LHCN-M2 (cell line): Measurements from ENCODE around the gene LDB2. TPM values are rescaled to one million over a fixed set of nuclear protein-coding genes. Genes with fewer than 3 reads are reported as not detected.

Experiments used
- DNase-seq: peaks from one replicate; pipeline ENCODE4 v3.0.0-alpha.2; 2012; ENCODE audit warnings: low read depth
- total RNA-seq: library from RNA; depleted of rRNA; stranded (reverse); fragments of >200 nt; gene quantifications from 2 replicates; pipeline ENCODE4 v1.2.3, GENCODE V29; 2014

The LDB2 gene
- total RNA-seq, 1 experiment from 2014 or later, result not detected

DNA sequence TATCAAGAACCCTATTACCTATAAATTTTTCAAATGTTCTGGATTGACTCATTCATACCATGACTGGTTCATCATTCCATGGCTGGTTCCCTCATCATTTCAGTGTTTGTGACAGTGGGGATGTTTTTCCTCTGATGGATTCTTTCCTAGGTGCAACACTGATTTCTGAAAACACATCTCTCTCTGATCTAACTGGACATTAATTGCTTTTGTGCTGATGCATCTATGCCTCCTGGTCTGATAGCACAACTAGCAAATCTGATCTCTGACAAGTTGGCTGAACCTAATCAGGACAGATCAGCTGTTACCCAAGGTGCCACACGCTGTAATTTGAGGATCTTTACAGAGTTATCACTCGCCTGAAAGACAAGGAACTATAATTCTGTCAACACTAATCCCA, 140.2 kb downstream of the LDB2 start:
- no peak for DNase-seq

GRCh38 chr4:16757080-16757521, 141.3 kb downstream of the LDB2 start:
- DNase-seq, result no peak

- no peak for DNase-seq
Measured at GRCh38 chr4:16754104-16754503, 144.3 kb downstream of the LDB2 start.

GRCh38 chr4:16752150-16752549, 146.3 kb downstream of the LDB2 start:
- no peak for DNase-seq

- no peak for DNase-seq
Measured at GRCh38 chr4:16750882-16751642, 147.4 kb downstream of the LDB2 start.

DNA sequence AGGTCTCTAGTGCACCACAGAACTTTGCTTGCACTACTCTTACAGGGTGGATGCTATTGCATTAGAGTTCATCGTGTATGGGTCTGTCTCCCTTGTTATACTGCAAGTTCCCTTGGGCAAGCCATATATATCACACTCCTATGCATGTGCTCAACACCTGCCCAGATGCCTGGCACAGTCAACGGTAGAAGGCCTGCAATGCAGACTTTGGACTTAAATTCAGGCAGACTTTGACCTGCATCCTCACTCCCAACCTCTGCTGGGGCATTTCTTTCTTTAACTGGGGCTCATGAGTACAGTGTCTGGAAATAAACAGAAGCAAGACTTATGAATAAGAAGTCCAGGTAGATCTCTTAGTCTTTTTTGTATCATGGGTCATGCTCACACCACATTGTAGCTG, 148.2 kb downstream of the LDB2 start:
- no peak for DNase-seq

GRCh38 chr4:16745887-16746286, 152.6 kb downstream of the LDB2 start:
- DNase-seq, result no peak

DNA sequence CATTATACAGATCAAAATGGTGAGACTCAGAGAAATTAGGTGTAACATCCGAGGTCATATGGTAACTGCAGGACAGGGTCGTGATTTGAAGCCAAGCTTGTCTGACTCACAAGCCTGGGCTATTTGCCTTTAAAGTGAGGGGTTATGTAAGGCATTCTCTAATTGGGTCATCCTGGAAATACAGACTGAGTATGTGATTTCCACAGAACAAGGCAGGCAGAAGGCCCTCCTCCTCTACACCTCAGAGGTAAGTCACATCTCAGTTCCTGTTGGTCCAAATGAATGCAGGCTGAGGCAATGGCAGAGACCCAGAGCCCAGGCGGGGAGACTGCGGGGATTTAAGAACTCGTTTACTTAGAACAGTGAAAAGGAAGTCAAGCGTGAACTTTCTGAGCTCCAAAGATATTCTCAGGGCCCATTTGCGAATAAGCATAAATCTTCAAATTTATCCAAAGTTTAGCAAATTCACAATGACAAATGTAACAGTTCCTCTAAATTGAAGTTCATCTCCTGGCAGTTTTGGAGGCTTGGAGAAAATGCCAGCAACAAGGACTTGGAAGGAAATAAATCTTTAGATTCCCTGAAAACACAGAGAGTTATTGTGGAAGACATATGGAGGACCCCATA, 153.3 kb downstream of the LDB2 start:
- DNase-seq, result no peak

GRCh38 chr4:16741287-16741686, 157.2 kb downstream of the LDB2 start:
- DNase-seq, result no peak

- no peak for DNase-seq
Measured at GRCh38 chr4:16739997-16740624, 158.3 kb downstream of the LDB2 start.

DNA sequence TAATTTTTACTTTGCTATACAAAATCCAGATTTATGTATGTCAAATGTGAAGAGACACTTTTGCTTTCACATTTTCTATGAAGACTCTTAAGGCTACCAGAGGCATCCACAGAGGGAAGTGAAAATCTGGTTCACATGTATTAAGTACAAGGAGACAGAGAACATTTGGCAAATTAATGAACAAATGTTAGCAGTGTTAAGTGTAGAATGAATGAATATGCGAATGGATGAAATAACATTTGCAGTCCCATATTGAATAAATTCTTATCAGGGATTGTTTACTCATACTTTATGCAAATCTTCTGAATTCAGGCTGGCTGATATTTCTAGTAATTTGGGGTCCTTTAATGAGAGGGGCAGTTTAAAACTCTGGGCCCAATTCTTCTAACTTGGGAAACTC, 159.9 kb downstream of the LDB2 start:
- no peak for DNase-seq

DNA sequence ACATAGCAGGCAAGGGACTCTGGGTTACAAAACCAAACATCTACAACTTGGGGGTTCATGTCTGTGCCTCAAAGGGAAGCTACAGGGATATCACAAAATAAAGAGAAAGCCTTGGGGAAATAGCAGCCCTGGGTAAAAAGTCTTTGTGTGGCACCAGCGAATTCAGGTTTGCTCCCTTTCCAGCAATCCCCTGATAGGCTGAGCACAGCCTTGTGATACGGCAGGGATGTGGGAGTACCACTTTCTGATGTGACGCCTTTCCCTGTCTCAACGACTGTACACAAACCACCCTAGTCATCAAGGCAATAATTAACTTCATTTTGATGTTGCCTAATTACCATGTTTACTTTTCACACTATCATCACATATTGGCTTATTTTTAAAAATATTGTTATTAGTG, 164.9 kb downstream of the LDB2 start:
- no peak for DNase-seq

DNA sequence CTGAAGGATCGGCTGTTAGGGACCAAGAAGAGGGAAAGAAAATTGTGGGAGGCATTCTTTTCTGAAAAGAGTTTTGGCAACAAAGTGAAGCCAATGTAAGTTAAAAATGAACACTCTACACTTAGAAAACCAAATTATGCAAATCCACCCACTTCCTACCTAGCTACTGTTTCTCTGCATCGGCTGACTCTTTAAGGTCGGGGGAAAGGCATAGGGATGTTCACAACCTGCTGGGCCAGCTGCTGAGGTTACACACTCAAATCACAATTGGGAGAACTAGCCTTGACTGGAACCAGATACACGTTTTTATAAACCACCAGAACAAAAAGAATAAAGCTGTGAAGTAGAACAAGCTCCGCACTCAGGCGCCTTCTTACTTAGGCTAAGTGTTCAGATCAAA, 165.7 kb downstream of the LDB2 start:
- DNase-seq, result no peak

DNA sequence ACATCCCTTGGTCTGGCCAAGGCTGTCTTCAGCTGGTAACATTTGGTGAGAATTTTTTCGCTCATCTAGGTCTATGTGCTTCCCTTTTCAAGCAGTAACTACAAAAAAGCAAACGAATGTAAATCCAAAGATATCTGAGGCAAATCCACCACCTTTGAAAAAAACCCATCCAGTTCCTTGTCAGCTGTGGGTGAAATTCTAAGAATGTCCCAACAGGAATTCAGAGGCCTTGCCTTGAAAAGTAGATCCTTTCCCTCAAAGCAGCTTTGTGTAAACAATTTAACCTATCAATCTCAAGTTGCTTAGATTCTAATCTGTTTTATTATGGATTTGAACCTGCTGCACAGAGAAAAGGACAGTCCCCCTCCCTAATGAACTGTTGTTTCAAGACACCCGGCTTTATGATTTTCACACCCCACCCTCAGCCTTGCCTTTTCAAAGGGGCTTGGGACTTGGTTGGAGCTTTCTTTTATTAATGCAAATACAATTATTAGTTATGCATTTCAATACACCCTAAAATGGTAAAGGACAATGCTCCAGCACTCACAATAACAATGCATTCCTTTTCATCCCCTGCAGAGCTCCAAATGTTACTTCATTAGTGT, 166.6 kb downstream of the LDB2 start:
- no peak for DNase-seq

DNA sequence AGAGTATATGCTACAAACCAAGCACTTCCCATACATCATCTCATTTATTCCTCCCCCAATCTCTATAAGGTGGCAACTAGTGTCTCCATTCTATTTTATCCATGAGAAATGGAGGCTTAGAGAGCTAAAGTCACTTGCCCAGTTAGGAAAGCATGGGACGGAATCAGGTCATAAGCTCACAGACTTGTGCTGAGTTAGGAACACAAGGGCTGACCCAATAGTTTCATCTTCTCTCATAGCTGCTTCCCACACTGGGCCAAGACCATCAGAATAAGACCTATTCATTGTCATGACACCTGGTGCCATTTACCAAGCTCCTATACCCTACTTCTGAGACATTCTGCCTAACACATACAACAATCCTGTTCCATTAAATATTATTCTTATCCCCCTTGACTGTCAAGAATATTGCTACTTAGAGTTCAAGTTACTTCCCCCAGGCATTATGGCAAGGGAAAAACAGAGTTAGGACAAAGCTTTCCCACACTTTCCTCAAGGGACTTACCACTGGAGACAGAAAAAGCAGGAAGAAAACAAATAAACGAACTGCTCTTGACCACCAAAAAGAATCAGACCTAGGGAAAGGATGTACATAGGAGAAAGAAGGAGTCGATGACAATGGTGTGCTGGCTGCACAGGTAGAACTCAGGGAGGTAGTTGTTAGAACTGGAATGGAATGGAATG, 167.8 kb downstream of the LDB2 start:
- no peak for DNase-seq

DNA sequence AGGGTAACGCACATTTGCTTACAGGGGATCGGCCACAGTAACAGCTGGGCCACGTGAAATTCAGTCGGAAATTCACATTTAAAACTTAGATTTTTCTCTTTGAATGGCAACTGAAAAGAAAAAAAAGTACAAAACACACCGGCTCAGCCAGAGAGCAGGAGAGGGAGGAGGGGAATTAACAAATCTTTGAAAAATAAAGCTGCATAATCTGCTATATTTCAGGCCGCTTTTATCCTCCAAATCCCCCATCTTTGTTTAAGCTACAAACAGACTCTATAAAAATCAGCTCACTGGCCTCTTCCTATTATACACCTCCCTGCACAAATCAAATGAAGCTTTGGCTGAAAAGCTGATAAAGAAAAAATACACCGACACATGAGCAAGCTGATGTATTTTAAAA, 169.1 kb downstream of the LDB2 start:
- DNase-seq, result no peak

DNA sequence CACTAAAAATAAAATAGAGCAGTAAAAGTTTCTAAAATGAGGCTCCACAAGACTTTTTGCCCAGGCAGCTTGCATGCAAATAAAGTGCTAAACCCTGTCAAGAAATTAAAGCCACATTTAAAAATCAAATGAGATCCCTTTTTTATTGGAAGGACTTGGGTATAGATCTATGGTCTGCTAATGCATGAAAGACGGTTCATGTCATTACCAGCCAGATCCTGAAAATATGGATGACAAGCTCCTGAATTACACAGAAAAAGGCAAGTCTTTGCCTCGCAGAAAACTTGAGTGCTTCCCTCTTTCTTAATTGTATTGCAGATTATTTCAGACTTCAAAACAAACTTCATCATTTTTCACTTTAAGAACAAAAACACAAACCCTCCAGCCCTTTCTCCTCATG, 169.6 kb downstream of the LDB2 start:
- DNase-seq, result no peak

- DNase-seq, result no peak
Measured at GRCh38 chr4:16728111-16728510, 170.3 kb downstream of the LDB2 start.

DNA sequence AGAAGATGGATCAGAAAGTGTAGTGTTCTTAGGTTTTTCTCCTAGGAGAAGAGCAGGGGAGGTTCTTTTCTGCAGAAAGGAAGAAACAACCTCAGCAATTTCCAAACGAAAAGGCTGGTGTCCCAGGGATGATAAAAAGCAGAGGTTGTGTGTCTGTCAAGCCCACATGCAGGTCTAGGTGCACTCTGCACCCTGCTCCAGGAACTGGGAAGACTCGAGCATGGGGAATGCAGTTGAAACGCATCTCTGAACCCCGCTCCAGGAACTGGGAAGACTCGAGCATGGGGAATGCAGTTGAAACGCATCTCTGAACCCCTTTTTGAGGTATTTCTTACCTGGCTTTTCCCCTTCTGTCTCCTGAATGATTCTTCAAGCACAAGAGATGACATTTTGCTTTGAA, 171.2 kb downstream of the LDB2 start:
- no peak for DNase-seq

- DNase-seq, result no peak
Measured at GRCh38 chr4:16726368-16727050, 171.9 kb downstream of the LDB2 start.

DNA sequence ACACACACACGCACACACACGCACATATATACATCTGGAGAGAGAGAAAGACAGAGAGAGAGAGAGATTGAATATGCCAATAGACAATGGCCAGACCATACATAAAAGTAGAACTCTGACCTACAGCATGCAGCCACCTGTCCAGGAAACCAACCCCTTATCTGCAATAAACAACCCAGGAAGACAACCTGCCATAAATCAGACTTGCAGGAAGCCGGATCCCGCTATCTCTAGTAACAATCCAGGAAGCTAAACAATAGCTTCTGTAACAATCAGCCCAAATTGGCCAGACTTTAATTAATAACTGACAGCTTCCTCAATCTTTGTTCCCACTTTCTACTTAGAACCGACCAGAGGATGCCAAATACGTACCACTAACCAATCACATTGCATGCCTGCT, 173.2 kb downstream of the LDB2 start:
- DNase-seq, result no peak
